ENCODE measurements around the gene MAPK1. TPM values are rescaled to one million over a fixed set of nuclear protein-coding genes. Genes with fewer than 3 reads are reported as not detected.
"Not testable (repeated sequence)": the region's sequence is repeated elsewhere in the genome, so short reads cannot be mapped to it uniquely, and the experiment has no call there.

MAPK1 gene
- total RNA-seq, 1 donor from 2014 or later: 109 TPM

- DNase-seq (ENCODE audit: low spot score): no peak
Observed at GRCh38 chr22:21759646-21760376, 107.6 kb downstream of the MAPK1 start.

- no peak for DNase-seq (ENCODE audit: low spot score)
Observed at GRCh38 chr22:21759093-21759492, 108.4 kb downstream of the MAPK1 start.

- no peak for DNase-seq (ENCODE audit: low spot score)
Observed at GRCh38 chr22:21758091-21758864, 109.2 kb downstream of the MAPK1 start.

- DNase-seq (ENCODE audit: low spot score): no peak
Observed at GRCh38 chr22:21755851-21756284, 111.6 kb downstream of the MAPK1 start.

- no peak for DNase-seq (ENCODE audit: low spot score)
Observed at GRCh38 chr22:21754523-21754922, 112.9 kb downstream of the MAPK1 start.

GRCh38 chr22:21753374-21754111, 113.9 kb downstream of the MAPK1 start:
- DNase-seq (ENCODE audit: low spot score): no peak

GRCh38 chr22:21752276-21752675, 115.2 kb downstream of the MAPK1 start:
- DNase-seq (ENCODE audit: low spot score): no peak

- DNase-seq (ENCODE audit: low spot score): no peak
Observed at GRCh38 chr22:21745948-21746347, 121.5 kb downstream of the MAPK1 start.

- DNase-seq (ENCODE audit: low spot score): not testable (repeated sequence)
Observed at GRCh38 chr22:21744917-21745316, 122.5 kb downstream of the MAPK1 start.

- no peak for DNase-seq (ENCODE audit: low spot score)
Observed at GRCh38 chr22:21741790-21742189, 125.7 kb downstream of the MAPK1 start.

- no peak for DNase-seq (ENCODE audit: low spot score)
Observed at GRCh38 chr22:21741059-21741458, 126.4 kb downstream of the MAPK1 start.

GRCh38 chr22:21739828-21740377, 127.5 kb downstream of the MAPK1 start:
- no peak for DNase-seq (ENCODE audit: low spot score)

- no peak for DNase-seq (ENCODE audit: low spot score)
Observed at GRCh38 chr22:21738966-21739365, 128.5 kb downstream of the MAPK1 start.

- no peak for DNase-seq (ENCODE audit: low spot score)
Observed at GRCh38 chr22:21738081-21738480, 129.4 kb downstream of the MAPK1 start.

- DNase-seq (ENCODE audit: low spot score): no peak
Observed at GRCh38 chr22:21736948-21737347, 130.5 kb downstream of the MAPK1 start.

- DNase-seq (ENCODE audit: low spot score): no peak
Observed at GRCh38 chr22:21736084-21736642, 131.3 kb downstream of the MAPK1 start.

GRCh38 chr22:21735200-21736083, 132.0 kb downstream of the MAPK1 start, which contains the start of gene YPEL1:
YPEL1 (minus strand) TSS chr22:21735794; CDS start chr22:21710744, 25,050 bp downstream.
- DNase-seq (ENCODE audit: low spot score): peak; percentile 99

- no peak for DNase-seq (ENCODE audit: low spot score)
Observed at GRCh38 chr22:21734540-21735199, 132.8 kb downstream of the MAPK1 start.

- DNase-seq (ENCODE audit: low spot score): no peak
Observed at GRCh38 chr22:21731503-21731902, 135.9 kb downstream of the MAPK1 start.
